ENCODE data around the gene FNDC3A.

The FNDC3A gene

GRCh38 chr13:49044008-49044407 is 68.3 kb downstream of the FNDC3A start:
- no peak overlapping the region for H3K27ac ChIP-seq
- no peak overlapping the region for H3K4me2 ChIP-seq
- H4K20me1 ChIP-seq: no peaks in the 10 kb centered on the region

GRCh38 chr13:49044836-49045235 is 69.1 kb downstream of the FNDC3A start:
- Histone ChIP-seq H3K4me1 (no peaks in the 10 kb centered on the region), H4K20me1 (no peaks in the 10 kb centered on the region), H3K9ac (no peak overlapping the region), H3K27me3 (no peaks in the 10 kb centered on the region), H3K36me3 (peaks cover 0 to 29% (median 11%) of the 10 kb centered on the region in 11 experiments; a peak in 12 of 22 replicates), H3K4me2 (no peak overlapping the region), H3K9me3 (replicated peaks in 1 of 11) (peaks cover 10 to 25% (median 20%) of the 10 kb centered on the region in 11 experiments; a peak in 19 of 22 replicates), H3K27ac (no peak overlapping the region), H3K4me3 (no peak overlapping the region)
- no peak for TF ChIP-seq Cebpa-rat (IDR thresholded peaks at IDR 0.05)

More at GRCh38 chr13:49044008-49044407, 68.3 kb downstream of the FNDC3A start:
- Histone ChIP-seq H3K27me3 (no peaks in the 10 kb centered on the region), H3K9ac (no peak overlapping the region), H3K4me3 (no peak overlapping the region), H3K9me3 (replicated peaks in 1 of 11) (peaks cover 2 to 17% (median 12%) of the 10 kb centered on the region in 11 experiments; a peak in 18 of 22 replicates), H3K4me1 (no peaks in the 10 kb centered on the region), H3K36me3 (peaks cover 0 to 34% (median 14%) of the 10 kb centered on the region in 11 experiments; a peak in 12 of 22 replicates)
- no peak for TF ChIP-seq Cebpa-rat (IDR thresholded peaks at IDR 0.05)

DNA sequence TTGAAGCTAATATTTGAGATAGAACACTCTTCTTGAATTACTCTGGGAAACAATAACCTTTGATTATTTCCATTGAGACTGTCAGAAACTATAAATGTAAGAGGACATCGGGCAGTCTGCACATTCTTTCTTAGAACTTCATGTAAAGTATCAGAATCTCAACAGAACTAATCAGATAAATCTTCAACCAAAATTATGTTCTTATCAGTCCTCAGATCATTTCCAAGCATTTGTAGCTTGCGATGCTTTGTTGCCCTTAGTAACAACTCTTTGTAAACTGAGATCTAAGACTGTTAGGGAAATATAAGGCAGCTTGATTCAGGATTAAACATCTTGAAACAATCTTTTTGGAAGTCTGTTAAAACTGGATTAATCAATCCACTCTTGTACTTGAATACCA is 70.3 kb downstream of the FNDC3A start:
- no peaks in the 10 kb centered on the region for H3K27me3 ChIP-seq
- no peak for TF ChIP-seq Cebpa-rat (IDR thresholded peaks at IDR 0.05)

GRCh38 chr13:49046519-49046918 is 70.8 kb downstream of the FNDC3A start:
- no peak overlapping the region for H3K27ac ChIP-seq
- H3K36me3 ChIP-seq: peaks cover 0 to 24% (median 11%) of the 10 kb centered on the region in 11 experiments; a peak in 8 of 22 replicates
- no peak overlapping the region for H3K4me2 ChIP-seq
- peaks cover 23 to 41% (median 36%) of the 10 kb centered on the region in 11 experiments for H3K9me3 ChIP-seq (replicated peaks in 1 of 11)
- no peaks in the 10 kb centered on the region for H3K4me1 ChIP-seq
- H3K9ac ChIP-seq: no peak overlapping the region
- H4K20me1 ChIP-seq: no peaks in the 10 kb centered on the region
- no peak overlapping the region for H3K4me3 ChIP-seq
- TF ChIP-seq Cebpa-rat (IDR thresholded peaks at IDR 0.05): no peak
- H3K27me3 ChIP-seq: no peaks in the 10 kb centered on the region

More for the DNA sequence above, 70.3 kb downstream of the FNDC3A start:
- Histone ChIP-seq H3K9me3 (replicated peaks in 1 of 11) (peaks cover 19 to 37% (median 32%) of the 10 kb centered on the region in 11 experiments), H3K36me3 (peaks cover 0 to 25% (median 11%) of the 10 kb centered on the region in 11 experiments; a peak in 8 of 22 replicates), H3K4me2 (no peak overlapping the region), H3K4me1 (no peaks in the 10 kb centered on the region), H3K9ac (no peak overlapping the region), H4K20me1 (no peaks in the 10 kb centered on the region), H3K27ac (no peak overlapping the region), H3K4me3 (no peak overlapping the region)

DNA sequence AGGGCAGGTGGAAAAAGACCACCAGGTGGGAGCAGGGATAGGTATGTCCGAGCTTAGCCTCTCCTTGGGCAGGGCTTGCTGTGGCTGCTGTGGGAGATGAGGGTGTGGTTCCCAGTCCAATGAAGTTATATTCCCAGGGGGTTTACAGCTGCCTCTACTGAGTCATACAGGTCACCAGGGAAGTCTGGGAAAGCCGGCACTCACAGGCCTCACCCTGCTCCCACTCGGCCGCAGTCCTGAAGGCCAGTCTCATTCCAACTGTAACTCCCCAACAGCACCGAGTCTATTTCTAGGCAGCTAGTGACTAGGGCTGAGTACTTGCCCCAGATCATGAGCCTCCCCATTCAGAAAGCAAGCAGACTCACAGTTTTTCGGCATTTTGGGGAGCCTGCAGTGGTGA is 77.1 kb downstream of the FNDC3A start:
- Histone ChIP-seq H3K4me2 (no peak overlapping the region), H4K20me1 (peaks cover 0 to 7% (median 0%) of the 10 kb centered on the region in 11 experiments; a peak in 2 of 22 replicates), H3K4me1 (peaks cover 0 to 10% (median 0%) of the 10 kb centered on the region in 10 experiments; a peak in 6 of 20 replicates), H3K9me3 (replicated peaks in 1 of 11) (peaks cover 23 to 39% (median 34%) of the 10 kb centered on the region in 11 experiments), H3K36me3 (peaks cover 0 to 30% (median 10%) of the 10 kb centered on the region in 11 experiments; a peak in 14 of 22 replicates), H3K27ac (no peak overlapping the region), H3K27me3 (no peaks in the 10 kb centered on the region), H3K4me3 (no peak overlapping the region), H3K9ac (no peak overlapping the region)
- TF ChIP-seq Cebpa-rat (IDR thresholded peaks at IDR 0.05): no peak

DNA sequence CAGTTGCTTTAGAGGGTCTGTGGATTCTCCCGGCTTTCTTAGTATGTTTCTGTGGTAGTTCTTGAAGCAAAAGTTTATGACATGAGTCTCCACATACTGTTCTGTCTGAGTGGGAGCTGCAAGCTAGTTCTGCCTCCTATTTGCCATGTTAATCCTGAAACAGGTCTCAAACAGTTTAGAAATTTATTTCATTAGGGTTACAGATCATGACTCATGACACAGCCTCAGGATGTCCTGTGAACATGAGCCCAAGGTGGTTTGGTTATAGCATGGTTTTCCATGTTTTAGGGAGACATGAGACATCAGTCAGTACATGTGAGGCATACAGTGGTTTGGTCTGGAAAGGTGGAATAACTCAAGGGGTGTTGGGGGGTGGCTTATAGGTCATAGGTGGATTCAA is 77.5 kb downstream of the FNDC3A start:
- no peak for TF ChIP-seq Cebpa-rat (IDR thresholded peaks at IDR 0.05)
- Histone ChIP-seq H3K36me3 (peaks cover 0 to 34% (median 14%) of the 10 kb centered on the region in 11 experiments; a peak in 14 of 22 replicates), H3K27me3 (no peaks in the 10 kb centered on the region), H4K20me1 (peaks cover 0 to 7% (median 0%) of the 10 kb centered on the region in 11 experiments; a peak in 2 of 22 replicates), H3K4me3 (no peak overlapping the region), H3K9ac (no peak overlapping the region), H3K4me2 (no peak overlapping the region), H3K4me1 (peaks cover 0 to 10% (median 0%) of the 10 kb centered on the region in 10 experiments; a peak in 6 of 20 replicates), H3K9me3 (replicated peaks in 1 of 11) (peaks cover 23 to 35% (median 32%) of the 10 kb centered on the region in 11 experiments), H3K27ac (no peak overlapping the region)

GRCh38 chr13:49053906-49054305 is 78.2 kb downstream of the FNDC3A start:
- no peak overlapping the region for H3K27ac ChIP-seq
- TF ChIP-seq Cebpa-rat (IDR thresholded peaks at IDR 0.05): no peak

DNA sequence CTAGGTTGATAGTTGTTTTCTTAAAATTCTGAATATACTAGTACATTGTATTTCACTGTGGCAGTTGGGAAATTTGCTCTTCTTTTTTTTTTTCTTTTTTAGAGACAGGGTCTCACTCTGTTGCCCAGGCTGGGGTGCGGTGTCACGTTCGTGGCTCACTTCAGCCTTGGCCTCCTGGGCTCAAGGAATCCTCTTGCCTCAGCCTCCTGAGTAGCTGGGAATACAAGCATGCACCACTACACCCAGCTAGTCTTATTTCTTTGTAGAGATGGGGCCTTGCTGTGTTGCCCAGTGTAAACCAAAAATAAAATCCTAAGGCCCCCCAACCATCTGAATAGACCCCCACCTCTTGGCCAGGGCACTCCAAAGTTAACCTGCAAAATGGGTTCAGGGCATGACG is 79.3 kb downstream of the FNDC3A start:
- peaks cover 12 to 21% (median 15%) of the 10 kb centered on the region in 11 experiments for H3K9me3 ChIP-seq (replicated peaks in 1 of 11)
- H3K4me3 ChIP-seq: no peak overlapping the region
- H3K4me1 ChIP-seq: peaks cover 0 to 10% (median 0%) of the 10 kb centered on the region in 10 experiments; a peak in 6 of 20 replicates
- no peak overlapping the region for H3K27ac ChIP-seq
- H3K36me3 ChIP-seq: peaks cover 0 to 38% (median 15%) of the 10 kb centered on the region in 11 experiments; a peak in 15 of 22 replicates
- no peak overlapping the region for H3K4me2 ChIP-seq
- no peaks in the 10 kb centered on the region for H3K27me3 ChIP-seq
- no peak overlapping the region for H3K9ac ChIP-seq
- peaks cover 0 to 7% (median 0%) of the 10 kb centered on the region in 11 experiments; a peak in 2 of 22 replicates for H4K20me1 ChIP-seq
- TF ChIP-seq Cebpa-rat (IDR thresholded peaks at IDR 0.05): no peak

More at GRCh38 chr13:49053906-49054305, 78.2 kb downstream of the FNDC3A start:
- Histone ChIP-seq H3K27me3 (no peaks in the 10 kb centered on the region), H3K9me3 (replicated peaks in 1 of 11) (peaks cover 21 to 32% (median 26%) of the 10 kb centered on the region in 11 experiments), H3K36me3 (peaks cover 0 to 32% (median 17%) of the 10 kb centered on the region in 11 experiments; a peak in 15 of 22 replicates), H3K4me3 (no peak overlapping the region), H3K4me2 (no peak overlapping the region), H4K20me1 (peaks cover 0 to 7% (median 0%) of the 10 kb centered on the region in 11 experiments; a peak in 2 of 22 replicates), H3K4me1 (peaks cover 0 to 10% (median 0%) of the 10 kb centered on the region in 10 experiments; a peak in 6 of 20 replicates), H3K9ac (no peak overlapping the region)

- Histone ChIP-seq H3K4me3 (no peak overlapping the region), H3K9ac (no peak overlapping the region), H3K9me3 (replicated peaks in 1 of 11) (peaks cover 0 to 5% (median 0%) of the 10 kb centered on the region in 11 experiments; a peak in 3 of 22 replicates), H3K36me3 (peaks cover 0 to 38% (median 15%) of the 10 kb centered on the region in 11 experiments; a peak in 13 of 22 replicates), H3K27ac (no peak overlapping the region), H3K27me3 (no peaks in the 10 kb centered on the region), H3K4me1 (peaks cover 2 to 6% (median 5%) of the 10 kb centered on the region in 10 experiments; a peak in 16 of 20 replicates), H3K4me2 (no peak overlapping the region), H4K20me1 (peaks cover 0 to 7% (median 0%) of the 10 kb centered on the region in 11 experiments; a peak in 2 of 22 replicates)
- TF ChIP-seq Cebpa-rat (IDR thresholded peaks at IDR 0.05): no peak
Measured at GRCh38 chr13:49057176-49057575, 81.5 kb downstream of the FNDC3A start.
